GM18498 (cell line): Measurements from ENCODE around the gene CHRM5.
"Not testable (repeated sequence)": the region's sequence is repeated elsewhere in the genome, so short reads cannot be mapped to it uniquely, and the experiment has no call there.

ENCODE experiments used
- ATAC-seq: cut with Tn5 transposase; IDR thresholded peaks from one replicate; pipeline ENCODE4 v1.9.1; 2021; ENCODE audit warnings: mild to moderate bottlenecking, moderate library complexity; ENCODE audit not compliant: unreplicated experiment

CHRM5 gene

GRCh38 chr15:33985751-33986150 is 17.5 kb downstream of the CHRM5 start:
- no peak for ATAC-seq

DNA sequence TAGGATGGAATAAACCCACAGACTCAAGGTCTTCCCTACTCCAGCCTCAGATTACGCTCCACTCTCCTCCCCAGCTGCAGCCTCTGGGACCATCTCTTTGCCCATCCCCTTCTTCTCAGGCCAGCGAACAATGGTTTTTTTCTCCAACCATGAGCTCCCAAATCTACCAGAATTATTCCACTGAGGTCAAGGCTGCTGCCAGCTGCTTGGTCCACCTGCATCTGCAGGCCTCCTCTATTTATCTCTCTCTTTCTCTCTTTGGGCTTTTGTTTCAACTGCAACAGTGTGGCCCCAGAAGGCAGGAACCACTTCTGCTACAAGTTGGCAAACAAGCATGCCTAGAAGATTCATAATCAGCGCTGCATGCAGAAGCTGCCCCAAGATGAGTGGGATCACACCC is 19.1 kb downstream of the CHRM5 start:
- ATAC-seq = no peak

GRCh38 chr15:33988384-33988783 is 20.1 kb downstream of the CHRM5 start:
- ATAC-seq = no peak

DNA sequence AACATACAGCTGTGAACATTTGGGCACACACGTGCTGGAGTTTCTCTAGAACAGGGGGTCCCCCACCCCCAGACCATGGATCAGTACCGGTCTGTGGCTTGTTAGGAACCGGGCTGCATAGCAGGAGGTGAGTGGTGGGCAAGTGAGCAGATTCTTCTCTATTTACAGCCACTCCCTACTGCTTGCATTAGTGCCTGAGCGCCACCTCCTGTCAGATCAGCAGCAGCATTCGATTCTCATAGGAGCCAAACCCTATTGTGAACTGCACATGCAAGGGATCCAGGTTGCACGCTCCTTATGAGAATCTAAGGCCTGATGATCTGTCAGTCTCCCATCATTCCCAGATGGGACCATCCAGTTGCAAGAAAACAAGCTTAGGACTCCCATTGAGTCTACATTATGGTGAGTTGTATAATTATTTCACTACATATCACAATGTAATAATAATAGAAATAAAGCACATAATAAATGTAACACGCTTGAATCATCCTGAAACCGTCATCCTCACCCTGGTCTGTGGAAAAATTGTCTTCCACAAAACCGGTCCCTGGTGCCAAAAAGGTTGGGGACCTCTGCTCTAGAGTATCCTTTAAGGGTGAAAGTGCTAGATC is 25.8 kb downstream of the CHRM5 start:
- no peak for ATAC-seq

DNA sequence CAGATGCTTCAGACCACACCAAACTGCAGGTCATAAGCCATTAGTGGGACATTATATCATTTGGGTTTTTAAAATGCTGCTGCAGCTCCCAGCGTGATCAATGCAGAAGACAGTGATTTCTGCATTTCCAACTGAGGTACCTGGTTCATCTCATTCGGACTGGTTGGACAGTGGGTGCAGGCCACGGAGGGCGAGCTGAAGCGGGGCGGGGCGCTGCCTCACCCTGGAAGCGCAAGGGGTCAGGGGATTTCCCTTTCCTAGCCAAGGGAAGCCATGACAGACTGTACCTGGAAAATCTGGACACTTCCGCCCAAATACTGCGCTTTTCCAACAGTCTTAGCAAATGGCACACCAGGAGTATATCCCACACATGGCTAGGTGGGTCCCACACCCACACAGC is 27.4 kb downstream of the CHRM5 start:
- not testable (repeated sequence) for ATAC-seq

GRCh38 chr15:34001536-34001935 is 33.2 kb downstream of the CHRM5 start:
- no peak for ATAC-seq

DNA sequence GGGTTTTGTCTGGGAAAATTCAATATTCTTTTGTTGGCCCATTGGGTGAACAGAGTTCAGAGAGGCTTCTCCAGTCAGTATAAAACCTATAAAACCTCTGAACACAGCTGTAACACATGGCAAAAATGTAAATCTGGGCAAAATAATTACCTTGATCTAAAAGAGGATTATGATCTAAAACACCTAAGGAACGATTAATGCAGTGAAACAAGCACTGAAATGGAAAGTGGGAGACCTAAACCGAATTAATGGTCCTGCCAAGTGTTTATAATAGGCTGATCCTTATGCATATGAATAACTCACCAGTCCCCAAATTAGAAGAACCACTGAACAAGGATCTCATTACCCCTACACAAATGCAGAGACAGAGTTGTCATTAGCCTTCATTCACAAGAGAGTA is 38.1 kb downstream of the CHRM5 start:
- ATAC-seq = no peak

DNA sequence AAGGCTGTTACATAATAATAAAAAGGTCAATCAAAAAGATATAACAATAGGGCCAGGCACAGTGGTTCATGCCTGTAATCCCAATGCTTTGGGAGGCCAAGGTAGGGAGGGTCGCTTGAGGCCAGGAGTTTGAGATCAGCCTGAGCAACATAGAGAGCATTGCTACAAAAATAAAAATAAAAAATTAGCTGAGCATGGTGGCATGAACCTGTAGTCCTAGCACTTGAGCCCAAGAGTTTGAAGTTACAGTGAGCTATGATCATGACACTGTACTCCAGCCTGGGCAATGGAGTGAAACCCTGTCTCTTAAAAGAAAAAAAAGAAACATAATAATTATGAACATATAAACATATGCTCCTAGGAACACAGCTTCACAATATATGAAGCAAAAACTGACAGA is 41.4 kb downstream of the CHRM5 start:
- ATAC-seq = no peak

GRCh38 chr15:34010921-34011320 is 42.6 kb downstream of the CHRM5 start:
- no peak for ATAC-seq

- ATAC-seq = no peak
These were observed 43.2 kb downstream of the CHRM5 start for GRCh38 chr15:34011481-34011880.

GRCh38 chr15:34012461-34013028 is 44.2 kb downstream of the CHRM5 start:
- ATAC-seq = no peak

- no peak for ATAC-seq
These were observed 45.4 kb downstream of the CHRM5 start for GRCh38 chr15:34013746-34014145.

- ATAC-seq = no peak
These were observed 46.3 kb downstream of the CHRM5 start for GRCh38 chr15:34014556-34014955.

DNA sequence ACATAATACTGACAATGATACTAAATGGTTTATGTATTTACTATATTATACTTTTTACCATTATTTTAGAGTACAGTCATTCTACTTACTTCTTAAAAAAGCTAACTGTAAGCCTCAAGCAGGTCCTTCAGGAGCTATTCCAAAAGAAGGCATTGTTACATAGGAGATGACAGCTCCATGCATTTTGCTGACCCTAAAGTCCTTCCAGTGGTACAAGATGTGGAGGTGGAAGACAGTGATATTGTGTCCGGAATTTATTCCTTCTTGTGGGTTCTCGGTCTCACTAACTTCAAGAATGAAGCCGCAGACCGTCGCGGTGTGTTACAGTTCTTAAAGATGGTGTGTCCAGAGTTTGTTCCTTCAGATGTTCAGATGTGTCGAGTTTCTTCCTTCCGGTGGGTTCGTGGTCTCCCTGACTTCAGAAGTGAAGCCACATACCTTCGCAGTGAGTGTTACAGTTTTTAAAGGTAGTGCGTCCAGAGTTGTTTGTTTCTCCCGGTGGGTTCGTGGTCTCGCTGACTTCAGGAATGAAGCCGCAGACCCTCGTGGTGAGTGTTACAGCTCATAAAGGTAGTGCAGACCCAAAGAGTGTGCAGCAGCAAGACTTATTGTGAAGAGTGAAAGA is 49.8 kb downstream of the CHRM5 start:
- ATAC-seq = no peak

- ATAC-seq = not testable (repeated sequence)
These were observed 50.4 kb downstream of the CHRM5 start for GRCh38 chr15:34018738-34019137.

- ATAC-seq = no peak
These were observed 51.2 kb downstream of the CHRM5 start for GRCh38 chr15:34019369-34019990.

DNA sequence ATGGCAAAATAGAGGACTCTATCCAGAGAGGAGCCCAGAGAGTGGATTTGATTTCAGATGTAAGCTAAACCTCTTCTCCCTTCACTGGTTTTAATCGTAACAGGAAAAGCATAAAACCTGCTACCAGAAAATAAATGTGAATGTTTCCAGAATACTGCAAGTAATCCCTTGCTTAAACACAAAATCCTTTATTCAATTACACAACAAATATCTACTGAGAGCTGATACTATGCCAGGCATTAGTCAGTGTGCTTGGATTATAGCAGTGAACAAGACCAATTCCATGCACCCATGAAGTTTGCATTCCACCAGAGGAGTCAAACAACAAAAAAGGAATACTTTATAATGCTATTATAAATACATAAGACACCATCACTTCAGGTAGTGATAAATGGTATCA is 55.6 kb downstream of the CHRM5 start:
- ATAC-seq = no peak

GRCh38 chr15:34025252-34025651 is 57.0 kb downstream of the CHRM5 start:
- ATAC-seq = no peak

- no peak for ATAC-seq
These were observed 59.3 kb downstream of the CHRM5 start for GRCh38 chr15:34027606-34028005.

GRCh38 chr15:34031987-34032760 is 63.9 kb downstream of the CHRM5 start:
- no peak for ATAC-seq
